Measurements from ENCODE around the gene COMMD9. TPM values are rescaled to one million over a fixed set of nuclear protein-coding genes. Genes with fewer than 3 reads are reported as not detected.

Gene COMMD9
- total RNA-seq, 1 experiment from 2014 or later = 58.3 TPM

Other genes starting within 250 kb of the COMMD9 start
- 41.3 and 43.0 TPM in 2 replicates for gene PRR5L, start 6.9 kb upstream of the COMMD9 start, total RNA-seq (2014; rRNA removed; shearing (Covaris generic))
- 7.7 and 9.2 TPM in 2 replicates for gene TRAF6, start 220.8 kb upstream of the COMMD9 start, total RNA-seq (2014; rRNA removed; shearing (Covaris generic))

Data from SJSA1 (cell line).